OCI-LY7 (cell line): ENCODE results near the gene S100PBP. TPM values are rescaled to one million over a fixed set of nuclear protein-coding genes. Genes with fewer than 3 reads are reported as not detected.

Source experiments
- BruUV-seq: library from RNA; stranded (reverse); fragments of 400-500 nt; replicated peaks from 2 replicates; lab custom pipeline; 2021; lab: Mats Ljungman, UMichigan
- CTCF ChIA-PET: fragments of 300-600 bp; sonication (Branson Sonifier 250); formaldehyde crosslinking; loops from one replicate; lab custom pipeline; 2022; ENCODE audit warnings: antibody characterized with exemption; ENCODE audit not compliant: unreplicated experiment; lab: Charles Lee
- POLR2A ChIA-PET: fragments of 300-600 bp; sonication (Branson Sonifier 250); formaldehyde crosslinking; loops from one replicate; lab custom pipeline; 2022; ENCODE audit warnings: antibody characterized with exemption; lab: Charles Lee
- DNase-seq: peaks from one replicate; pipeline ENCODE4 v3.0.0-alpha.2; 2015; ENCODE audit warnings: low spot score
- H2AFZ ChIP-seq: fragments of 200-600 bp; sonication (generic), shearing (Covaris generic); 2 replicates; pipeline ENCODE4 v1.6.1; 2014; ENCODE audit warnings: mild to moderate bottlenecking, antibody characterized with exemption, low read length, moderate library complexity
- H3K27ac ChIP-seq: fragments of 200-600 bp; sonication (generic); 2 replicates; pipeline ENCODE4 v1.5.1; 2014; ENCODE audit warnings: mixed run types, low read depth, mild to moderate bottlenecking, moderate library complexity, low read length, inconsistent platforms; ENCODE audit not compliant: poor library complexity, severe bottlenecking
- H3K36me3 ChIP-seq: fragments of 200-600 bp; sonication (generic); 2 replicates; pipeline ENCODE4 v1.6.1; 2014; ENCODE audit warnings: mild to moderate bottlenecking, antibody characterized with exemption, low read length, moderate library complexity, mixed read lengths; ENCODE audit not compliant: insufficient read depth
- H3K4me1 ChIP-seq: fragments of 200-600 bp; sonication (generic); 2 replicates; pipeline ENCODE4 v1.5.1; 2014; ENCODE audit warnings: mild to moderate bottlenecking, low read length; ENCODE audit not compliant: insufficient read depth, poor library complexity, severe bottlenecking
- H3K4me2 ChIP-seq: fragments of 200-600 bp; sonication (generic); 2 replicates; pipeline ENCODE4 v1.6.1; 2014; ENCODE audit warnings: mild to moderate bottlenecking, low read length
- H3K4me3 ChIP-seq: fragments of 200-600 bp; sonication (generic); 2 replicates; pipeline ENCODE4 v1.5.1; 2014; ENCODE audit warnings: mild to moderate bottlenecking, low read depth, low read length; ENCODE audit not compliant: poor library complexity, severe bottlenecking
- H3K79me2 ChIP-seq: fragments of 200-600 bp; sonication (generic); 2 replicates; pipeline ENCODE4 v1.6.1; 2016; ENCODE audit warnings: low read depth, mild to moderate bottlenecking, low read length, moderate library complexity, mixed read lengths; ENCODE audit not compliant: insufficient read depth
- H3K9me2 ChIP-seq: fragments of 200-600 bp; sonication (generic); 2 replicates; pipeline ENCODE4 v1.6.1; 2016; ENCODE audit warnings: mild to moderate bottlenecking, low read length, mixed read lengths; ENCODE audit not compliant: insufficient read depth
- H3K9me3 ChIP-seq: fragments of 200-600 bp; sonication (generic); 2 replicates; pipeline ENCODE4 v1.6.1; 2014; ENCODE audit warnings: mild to moderate bottlenecking, mixed run types, low read length, mixed read lengths
- H4K20me1 ChIP-seq: fragments of 200-600 bp; sonication (generic); 2 replicates; pipeline ENCODE4 v1.6.1; 2014; ENCODE audit warnings: mild to moderate bottlenecking, antibody characterized with exemption, low read length, moderate library complexity, mixed read lengths; ENCODE audit not compliant: insufficient read depth
- EZH2phosphoT487 ChIP-seq: fragments of 200-600 bp; sonication (generic); IDR thresholded peaks from 2 replicates; pipeline ENCODE4 v1.6.1; 2018; ENCODE audit warnings: low read depth, borderline replicate concordance, mild to moderate bottlenecking, mixed run types, antibody characterized with exemption, low read length, moderate library complexity, mixed read lengths
- intact Hi-C: fragments of 100-400 bp; cut with micrococcal nuclease; formaldehyde crosslinking; loops from one replicate; pipeline ENCODE4 v1.10.0; 2022; ENCODE audit not compliant: unreplicated experiment
- total RNA-seq, 2 experiments: library from RNA; depleted of rRNA in 1 of 2; stranded (reverse); fragments of >200 nt in 1 of 2; shearing (Covaris generic) in 1 of 2; gene quantifications; 2 replicates each; pipeline ENCODE4 v1.2.3, GENCODE V29; 2014 to 2022
- TF ChIP-seq, protein P1 (sequence below): fragments of 200-600 bp; sonication (generic); conservative IDR thresholded peaks from 2 replicates; pipeline ENCODE4 v1.5.1; 2014; ENCODE audit warnings: mild to moderate bottlenecking, antibody characterized with exemption, low read length, moderate library complexity, mixed read lengths

S100PBP gene
- total RNA-seq, 2 experiments from 2014 or later: 72.1 to 136 TPM

DNA sequence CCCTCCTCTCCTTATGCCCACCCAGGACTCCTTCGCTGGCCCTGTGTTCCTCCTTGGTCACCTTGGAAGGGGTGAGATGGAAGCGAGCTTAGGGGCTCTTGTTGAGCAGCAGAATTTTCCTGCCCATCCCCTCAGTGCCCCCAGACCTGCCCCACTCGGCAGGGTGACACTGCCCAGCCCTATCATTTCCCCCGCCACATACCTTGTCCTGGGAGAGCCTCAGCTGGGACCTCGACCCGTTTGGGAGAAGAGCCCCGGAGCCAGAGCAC, 54.7 kb downstream of the S100PBP start:
- no peak for DNase-seq
- Histone ChIP-seq H3K4me2 (peak overlapping the region; percentile 87), H3K27ac (no peak overlapping the region), H4K20me1 (no peaks in the 10 kb centered on the region), H3K9me2 (no peaks in the 10 kb centered on the region), H3K4me3 (peak overlapping the region; percentile 33), H3K79me2 (no peaks in the 10 kb centered on the region), H3K4me1 (peaks cover 43% of the 10 kb centered on the region), H3K36me3 (no peaks in the 10 kb centered on the region), H2AFZ (no peak overlapping the region), H3K9me3 (no peaks in the 10 kb centered on the region)
- intact Hi-C loops: loop anchor here (1.0 to 2.0 kb wide), 3 partner anchors 53 to 352 kb away; no protein-coding TSS in a partner anchor
- CTCF ChIA-PET: interaction anchor here (0.6 to 0.8 kb wide), 2 partner anchors 56 to 75 kb away, joined by 3 to 6 read pairs; no protein-coding TSS in a partner anchor
- BruUV-seq: no TSS peak
- TF ChIP-seq EZH2phosphoT487: no peak
- TF ChIP-seq, protein P1, sequence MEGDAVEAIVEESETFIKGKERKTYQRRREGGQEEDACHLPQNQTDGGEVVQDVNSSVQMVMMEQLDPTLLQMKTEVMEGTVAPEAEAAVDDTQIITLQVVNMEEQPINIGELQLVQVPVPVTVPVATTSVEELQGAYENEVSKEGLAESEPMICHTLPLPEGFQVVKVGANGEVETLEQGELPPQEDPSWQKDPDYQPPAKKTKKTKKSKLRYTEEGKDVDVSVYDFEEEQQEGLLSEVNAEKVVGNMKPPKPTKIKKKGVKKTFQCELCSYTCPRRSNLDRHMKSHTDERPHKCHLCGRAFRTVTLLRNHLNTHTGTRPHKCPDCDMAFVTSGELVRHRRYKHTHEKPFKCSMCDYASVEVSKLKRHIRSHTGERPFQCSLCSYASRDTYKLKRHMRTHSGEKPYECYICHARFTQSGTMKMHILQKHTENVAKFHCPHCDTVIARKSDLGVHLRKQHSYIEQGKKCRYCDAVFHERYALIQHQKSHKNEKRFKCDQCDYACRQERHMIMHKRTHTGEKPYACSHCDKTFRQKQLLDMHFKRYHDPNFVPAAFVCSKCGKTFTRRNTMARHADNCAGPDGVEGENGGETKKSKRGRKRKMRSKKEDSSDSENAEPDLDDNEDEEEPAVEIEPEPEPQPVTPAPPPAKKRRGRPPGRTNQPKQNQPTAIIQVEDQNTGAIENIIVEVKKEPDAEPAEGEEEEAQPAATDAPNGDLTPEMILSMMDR: no peak
- POLR2A ChIA-PET: interaction anchor here (2.0 kb wide), 1 partner anchor 12 kb away, joined by 4 read pairs; no protein-coding TSS in a partner anchor

DNA sequence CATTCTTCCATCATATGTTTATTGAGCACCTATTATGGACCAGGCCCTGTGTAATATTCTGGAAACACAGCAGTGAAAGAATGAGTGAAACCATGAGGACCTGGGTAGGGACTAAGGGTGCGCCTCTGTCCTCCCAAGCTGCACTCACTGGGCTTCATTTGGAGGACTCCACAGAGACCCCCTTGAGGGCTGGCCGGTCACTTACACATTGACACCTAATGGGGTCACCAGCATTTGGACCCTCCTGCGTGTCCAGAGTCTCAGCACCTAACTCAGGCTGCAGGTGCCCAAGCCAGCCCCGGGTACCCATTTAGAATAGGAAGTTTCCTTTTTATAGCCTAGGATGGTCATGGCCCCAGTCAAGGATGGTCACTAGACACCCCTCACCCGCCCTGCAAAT, 56.0 kb downstream of the S100PBP start:
- no peak overlapping the region for H3K27ac ChIP-seq
- H3K9me2 ChIP-seq: no peaks in the 10 kb centered on the region
- H3K79me2 ChIP-seq: no peaks in the 10 kb centered on the region
- peaks cover 43% of the 10 kb centered on the region for H3K4me1 ChIP-seq
- intact Hi-C loops: loop anchor here (2.0 kb wide), 2 partner anchors 55 to 161 kb away; no protein-coding TSS in a partner anchor
- no peak overlapping the region for H3K4me2 ChIP-seq
- H3K4me3 ChIP-seq: no peak overlapping the region
- ChIA-PET CTCF (no interaction called here), POLR2A (no interaction called here)
- no peaks in the 10 kb centered on the region for H4K20me1 ChIP-seq
- no peaks in the 10 kb centered on the region for H3K9me3 ChIP-seq
- H3K36me3 ChIP-seq: no peaks in the 10 kb centered on the region
- no TSS peak for BruUV-seq
- no peak for DNase-seq
- TF ChIP-seq, protein P1: no peak
- no peak for TF ChIP-seq EZH2phosphoT487
- H2AFZ ChIP-seq: no peak overlapping the region
